ENCODE data around the gene TP53RK. TPM values are rescaled to one million over a fixed set of nuclear protein-coding genes. Genes with fewer than 3 reads are reported as not detected.
"Not testable (repeated sequence)": the region's sequence is repeated elsewhere in the genome, so short reads cannot be mapped to it uniquely, and the experiment has no call there.

Gene TP53RK
- total RNA-seq, 1 donor from 2014 or later, result 9.9 TPM

DNA sequence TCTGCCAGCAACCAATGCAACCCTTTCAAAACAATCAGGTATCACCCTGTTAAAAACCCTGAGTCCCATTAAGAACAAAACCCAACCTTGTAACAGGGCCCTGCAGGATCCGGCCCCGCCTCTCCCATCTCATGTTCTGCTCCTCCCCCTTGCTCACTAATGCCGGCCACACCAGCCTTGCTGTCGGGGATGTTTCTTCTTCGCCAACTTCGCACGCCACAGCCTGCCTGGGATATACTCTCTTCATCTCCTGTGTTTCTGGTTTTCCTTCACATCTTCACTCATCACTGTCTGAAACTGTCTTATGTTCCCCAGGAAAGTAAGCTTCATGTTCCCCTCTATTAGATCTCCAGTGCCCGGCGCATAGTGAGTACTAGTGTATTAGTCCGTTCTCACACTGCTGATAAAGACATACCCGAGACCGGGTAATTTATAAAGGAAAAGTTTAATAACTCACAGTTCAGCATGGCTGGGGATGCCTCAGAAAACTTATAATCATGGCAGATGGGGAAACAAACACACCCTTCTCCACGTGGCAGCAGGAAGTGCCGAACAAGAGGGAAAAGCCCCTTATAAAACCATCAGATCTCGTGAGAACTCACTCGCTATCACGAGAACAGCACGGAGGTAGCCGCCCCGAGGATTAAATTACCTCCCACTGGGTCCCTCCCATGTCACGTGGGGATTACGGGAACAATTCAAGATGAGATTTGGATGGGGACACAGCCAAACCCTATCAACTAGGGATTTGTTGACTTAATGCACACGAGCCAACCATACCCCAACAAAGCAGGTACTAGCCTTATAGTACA is 5.1 kb downstream of the TP53RK start:
- no peak for DNase-seq (ENCODE audit: low spot score)

DNA sequence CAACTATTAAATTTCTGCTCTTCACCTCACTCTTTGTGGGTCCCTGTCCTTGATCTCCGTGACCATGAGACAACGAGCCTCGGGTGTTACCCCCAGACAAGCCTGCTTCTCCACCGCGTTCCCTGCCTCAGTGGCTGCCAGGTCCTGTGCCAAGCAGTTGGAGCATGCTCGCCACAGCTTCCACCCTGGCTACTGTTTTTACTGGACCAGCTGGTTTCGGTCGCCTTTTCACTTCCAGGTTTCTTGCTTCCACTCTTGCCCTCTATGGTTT is 5.6 kb downstream of the TP53RK start:
- no peak for DNase-seq (ENCODE audit: low spot score)

DNA sequence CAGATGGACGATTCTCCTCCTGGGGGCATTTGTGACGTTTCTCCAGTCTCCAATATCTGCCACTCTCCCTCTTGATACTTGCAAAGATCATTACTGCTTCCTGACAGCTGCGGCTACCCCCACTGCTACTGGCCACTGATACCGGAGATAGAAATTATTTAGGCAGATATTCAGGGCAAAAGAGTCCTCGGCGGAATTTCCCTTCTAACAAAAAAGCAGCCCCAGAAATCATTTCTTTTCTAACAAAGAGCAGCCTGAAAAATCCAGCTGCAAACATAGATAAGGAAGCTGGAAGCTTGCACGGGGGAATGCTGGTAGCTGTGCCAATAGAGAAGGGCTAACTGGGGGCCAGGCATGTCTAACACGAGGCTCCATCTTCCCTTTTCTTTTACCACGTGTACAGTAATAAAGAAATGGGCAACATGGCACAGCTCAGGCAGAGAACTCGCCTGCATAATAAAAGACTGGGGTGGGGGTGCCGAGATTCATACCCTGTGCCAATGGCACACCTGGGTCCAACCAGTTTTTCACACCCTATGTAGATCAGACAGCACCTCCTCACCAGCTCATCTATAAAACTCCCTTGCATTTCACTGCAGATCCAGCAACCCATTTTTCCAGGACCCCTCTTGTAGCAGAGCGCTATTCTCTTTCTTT is 6.1 kb downstream of the TP53RK start:
- no peak for DNase-seq (ENCODE audit: low spot score)

DNA sequence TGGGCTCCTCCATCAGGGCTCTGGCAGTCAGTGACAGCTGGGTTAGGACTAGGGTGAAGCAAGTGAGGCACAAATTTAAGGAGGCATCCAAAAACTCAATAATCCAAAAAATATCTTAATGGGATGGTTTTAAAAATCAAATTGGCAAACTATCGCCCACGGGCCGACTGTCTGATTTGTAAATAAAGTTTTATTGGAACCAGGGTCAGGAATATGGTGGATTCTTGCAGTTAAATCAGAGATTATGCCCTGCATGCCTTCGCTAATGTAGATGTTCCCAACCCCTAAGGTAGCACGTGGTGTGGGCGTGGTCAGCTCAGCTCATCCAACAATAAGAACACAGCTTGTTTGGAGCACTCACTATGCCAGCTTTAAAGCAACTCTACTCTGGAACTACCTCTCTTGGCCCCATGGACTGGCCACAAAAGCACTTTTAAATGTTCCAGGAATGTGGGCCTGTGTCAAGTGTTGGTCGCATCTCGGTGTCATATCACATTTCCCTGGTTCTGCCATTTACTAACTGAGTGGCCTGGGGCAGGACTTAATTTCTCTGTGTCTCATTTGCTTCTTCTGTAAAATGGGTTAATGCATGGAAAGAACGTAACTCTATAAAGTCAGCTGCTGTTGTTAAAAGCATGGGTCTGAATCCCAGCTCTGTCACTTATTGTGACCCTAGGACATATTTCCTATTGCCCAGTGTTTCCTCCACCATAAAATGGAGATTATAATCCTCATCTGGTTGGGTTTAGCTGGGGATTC is 7.0 kb downstream of the TP53RK start:
- no peak for DNase-seq (ENCODE audit: low spot score)

DNA sequence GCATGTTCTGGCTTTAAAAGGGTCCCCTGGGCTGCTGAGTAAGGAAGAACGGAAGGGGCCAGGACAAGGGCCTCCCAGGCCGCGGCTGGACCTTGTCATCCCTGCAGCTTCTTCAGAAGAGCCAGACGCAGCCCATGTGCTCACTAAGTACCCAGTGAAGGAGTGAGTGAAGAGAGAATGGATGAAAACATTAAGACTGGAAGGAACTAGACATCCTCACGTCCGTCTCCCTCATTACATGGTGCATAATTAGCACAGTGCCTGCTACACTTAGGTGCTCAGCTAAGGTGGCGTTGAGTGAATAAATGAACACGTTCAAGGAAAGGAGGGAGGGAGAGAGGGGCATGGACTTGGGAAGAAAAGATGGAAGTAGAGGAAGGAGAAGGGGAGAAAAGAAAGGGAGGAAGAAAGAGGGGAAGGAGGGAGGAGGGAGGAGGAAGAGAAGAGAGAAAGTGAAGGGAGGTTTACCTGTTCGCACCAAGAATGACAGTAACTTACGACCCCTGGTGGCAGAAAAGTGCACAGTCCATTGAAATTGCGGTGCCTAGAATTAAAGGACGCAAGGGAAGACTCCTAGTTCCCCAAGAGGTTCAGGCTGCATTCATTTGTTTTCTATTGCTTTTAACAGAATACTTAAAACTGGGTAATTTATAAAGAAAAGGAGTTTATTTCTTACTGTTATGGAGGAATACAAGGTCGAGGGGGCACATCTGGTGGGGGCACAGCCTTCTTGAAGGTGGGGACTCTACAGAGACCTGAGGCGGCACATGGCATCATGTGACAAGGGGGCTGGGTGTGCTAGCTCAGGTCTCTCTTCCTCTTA is 8.0 kb downstream of the TP53RK start:
- no peak for DNase-seq (ENCODE audit: low spot score)

DNA sequence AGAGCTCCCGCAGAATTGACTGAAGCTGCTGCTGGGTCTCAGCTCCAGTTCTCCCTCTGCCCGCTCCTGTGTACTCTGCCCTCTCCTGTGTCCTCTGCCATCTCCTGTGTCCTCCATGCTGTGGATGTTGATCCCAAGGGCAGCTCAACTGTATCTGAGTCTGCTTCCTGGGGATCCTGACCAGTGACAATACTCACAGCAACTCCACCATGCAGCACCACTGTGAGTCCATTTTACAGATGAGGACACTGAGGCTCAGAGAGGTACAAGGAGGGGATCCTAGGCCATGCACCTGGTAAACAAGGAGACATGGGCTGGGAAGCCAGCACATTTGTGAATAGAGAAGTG is 8.6 kb downstream of the TP53RK start:
- no peak for DNase-seq (ENCODE audit: low spot score)

DNA sequence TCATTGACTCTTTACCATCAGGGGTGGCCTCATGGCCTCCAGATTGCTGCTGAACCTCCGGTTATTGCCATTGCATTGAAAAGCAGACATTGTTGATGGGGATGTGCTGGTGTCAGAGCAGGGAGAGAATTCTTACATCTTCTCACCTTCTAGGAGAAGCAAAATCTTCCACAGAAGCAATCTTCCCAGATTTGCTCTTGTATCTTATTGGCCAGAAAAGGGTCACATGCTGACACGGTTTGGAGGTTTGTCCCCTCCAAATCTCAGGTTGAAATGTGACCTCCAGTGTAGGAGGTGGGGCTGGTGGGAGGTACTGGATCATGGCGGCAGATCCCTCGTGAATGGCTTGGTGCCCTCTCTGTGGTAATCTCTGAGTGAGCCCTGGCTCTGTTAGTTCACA is 10.7 kb downstream of the TP53RK start:
- DNase-seq (ENCODE audit: low spot score), result no peak

DNA sequence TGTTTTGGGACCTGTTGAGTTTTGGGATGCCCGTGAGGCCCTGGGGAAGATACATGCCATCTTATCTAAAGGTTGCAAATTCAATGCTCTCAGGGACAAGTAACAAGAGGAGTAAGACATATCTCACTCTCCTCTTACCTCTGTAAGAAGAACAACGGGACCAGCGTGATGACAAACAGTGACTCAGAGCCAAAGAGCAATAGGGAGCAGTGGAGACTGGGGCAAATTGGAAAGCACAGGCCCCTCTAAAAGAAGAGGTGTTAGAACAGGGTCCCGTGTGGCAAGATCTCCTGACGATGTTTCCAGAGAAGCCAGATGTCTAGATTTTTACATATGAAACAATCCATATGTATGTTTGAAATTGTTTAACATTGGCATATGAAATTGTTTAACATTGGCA is 11.6 kb downstream of the TP53RK start:
- DNase-seq (ENCODE audit: low spot score), result no peak

DNA sequence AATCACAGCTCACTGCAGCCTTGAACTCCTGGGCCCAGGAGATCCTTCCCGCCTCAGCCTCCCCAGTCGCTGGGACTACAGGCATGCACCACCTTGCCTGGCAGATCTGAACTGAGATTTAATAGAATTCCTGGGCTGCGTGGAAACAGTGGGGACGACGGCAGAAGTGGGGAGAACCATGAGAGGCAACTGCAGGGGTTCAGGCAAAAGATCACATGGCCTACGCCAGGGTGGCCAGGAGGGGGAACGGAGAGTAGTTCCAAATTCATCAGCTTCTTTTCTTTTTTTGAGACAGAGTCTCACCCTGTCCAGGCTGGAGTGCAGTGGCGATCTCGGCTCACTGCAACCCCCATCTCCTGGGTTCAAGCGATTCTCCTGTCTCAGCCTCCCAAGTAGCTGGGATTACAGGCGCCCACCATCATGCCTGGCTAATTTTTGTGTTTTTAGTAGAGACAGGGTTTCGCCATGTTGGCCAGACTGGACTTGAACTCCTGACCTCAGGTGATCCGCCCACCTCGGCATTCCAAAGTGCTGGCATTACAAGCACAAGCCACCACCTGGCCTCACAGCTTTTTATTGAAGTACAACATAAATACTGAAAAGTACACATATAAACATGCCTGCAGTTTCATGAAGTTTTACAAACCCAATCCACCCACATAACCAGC is 12.5 kb downstream of the TP53RK start:
- not testable (repeated sequence) for DNase-seq (ENCODE audit: low spot score)

DNA sequence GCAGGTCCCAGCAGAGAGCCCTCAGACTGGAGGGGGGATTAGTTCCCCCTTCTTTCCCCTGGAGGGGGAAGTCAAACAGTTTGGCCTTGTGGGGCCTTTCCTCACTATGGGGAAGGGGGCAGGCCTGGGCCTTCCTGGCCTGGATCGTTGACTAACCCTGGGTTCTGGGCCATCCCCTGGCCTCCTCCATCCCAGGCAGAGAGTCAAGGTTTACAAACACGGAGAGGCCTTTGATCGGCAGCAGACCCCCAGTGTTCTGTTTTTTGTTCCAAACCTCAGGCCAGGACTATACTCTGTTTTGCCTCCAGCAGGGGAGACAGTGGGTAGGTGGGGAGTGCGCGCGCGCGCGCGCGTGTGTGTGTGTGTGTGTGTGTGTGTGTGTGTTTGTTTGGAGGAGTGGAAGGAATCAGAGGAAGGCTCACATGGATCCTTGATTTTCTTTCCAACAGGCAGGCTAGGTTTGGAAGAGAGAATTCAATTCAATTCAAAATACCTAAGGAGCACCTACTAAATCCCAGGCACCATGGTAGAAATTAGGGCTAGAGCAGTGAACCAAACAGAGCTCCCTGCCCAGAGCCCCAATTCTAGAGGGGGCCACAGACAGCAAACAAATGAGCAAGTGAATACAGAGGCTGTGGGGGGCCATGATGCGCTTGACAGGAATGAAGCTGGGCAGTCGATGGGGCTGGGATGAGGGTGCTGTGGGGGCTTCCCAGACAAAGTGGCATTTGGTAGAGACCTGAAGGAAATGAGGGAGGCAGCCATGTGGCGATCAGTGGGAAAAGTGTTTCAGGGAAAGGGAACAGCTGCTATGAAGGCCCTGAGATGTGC is 14.8 kb downstream of the TP53RK start:
- DNase-seq (ENCODE audit: low spot score), result no peak

DNA sequence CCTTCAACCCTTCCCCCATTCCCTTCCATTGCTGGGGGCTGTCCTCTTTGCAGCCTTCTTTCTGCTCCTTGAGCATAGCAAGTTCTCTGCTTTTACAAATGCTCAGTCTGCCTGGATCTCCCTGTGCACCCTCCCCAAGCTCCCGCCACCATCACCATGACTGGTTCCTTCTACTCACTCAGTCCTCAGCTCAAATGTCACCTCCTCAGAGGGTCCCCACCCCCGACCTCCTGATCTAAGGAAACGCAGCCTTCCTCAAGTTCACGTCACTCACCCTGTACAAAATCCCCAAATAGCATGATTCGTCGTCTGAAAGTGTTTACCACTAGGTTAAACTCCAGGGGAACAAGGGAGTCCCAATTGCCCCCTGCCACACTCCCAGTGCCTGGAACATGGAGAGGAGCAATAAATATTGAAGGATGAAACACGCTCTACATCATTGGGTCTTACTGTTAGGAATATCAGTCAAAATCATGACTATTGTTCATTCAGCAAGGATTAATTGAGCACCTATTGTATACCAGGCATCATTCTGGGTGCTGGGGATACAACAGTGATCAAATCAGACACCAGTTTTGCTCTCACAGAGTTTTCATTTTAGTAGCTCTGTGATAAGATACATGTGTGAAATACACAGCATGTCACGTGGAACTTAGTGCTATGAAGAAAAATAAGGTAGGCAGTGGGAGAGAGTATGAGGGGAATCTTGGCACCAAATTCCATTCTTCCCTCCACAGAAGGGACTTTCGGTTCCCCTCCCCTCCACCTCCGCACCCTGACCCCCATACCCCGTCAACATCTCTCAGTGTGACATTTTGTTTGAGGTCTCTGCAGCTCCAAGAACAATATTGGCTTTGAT is 15.6 kb downstream of the TP53RK start:
- DNase-seq (ENCODE audit: low spot score), result no peak

DNA sequence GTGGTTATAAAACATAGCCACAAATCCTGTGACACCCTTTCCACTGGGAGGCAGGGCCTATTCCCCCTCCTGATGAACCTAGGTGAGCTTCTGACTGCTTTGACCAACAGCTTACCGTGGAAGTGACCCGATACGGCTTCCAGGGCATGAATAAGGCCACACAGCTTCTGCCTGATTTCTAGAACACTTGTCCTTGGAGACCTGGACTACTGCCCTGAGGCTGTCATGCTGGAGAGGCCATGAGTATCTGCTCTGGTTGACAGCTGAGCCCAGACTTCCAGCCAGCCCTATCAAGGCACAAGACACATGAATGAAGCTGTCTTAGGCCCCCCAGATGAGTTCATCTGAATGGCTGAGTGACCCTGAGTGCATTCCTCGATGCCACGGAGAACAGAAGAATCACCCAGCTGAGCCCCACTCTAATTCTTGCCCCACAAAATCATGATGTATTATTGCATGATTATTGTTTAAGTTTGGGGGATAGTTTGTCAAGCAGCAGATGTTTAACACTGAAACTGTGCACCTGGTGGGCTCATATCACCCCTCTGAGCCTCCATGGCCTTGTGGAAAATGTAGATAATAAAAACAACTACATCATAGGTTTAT is 16.6 kb downstream of the TP53RK start:
- no peak for DNase-seq (ENCODE audit: low spot score)

DNA sequence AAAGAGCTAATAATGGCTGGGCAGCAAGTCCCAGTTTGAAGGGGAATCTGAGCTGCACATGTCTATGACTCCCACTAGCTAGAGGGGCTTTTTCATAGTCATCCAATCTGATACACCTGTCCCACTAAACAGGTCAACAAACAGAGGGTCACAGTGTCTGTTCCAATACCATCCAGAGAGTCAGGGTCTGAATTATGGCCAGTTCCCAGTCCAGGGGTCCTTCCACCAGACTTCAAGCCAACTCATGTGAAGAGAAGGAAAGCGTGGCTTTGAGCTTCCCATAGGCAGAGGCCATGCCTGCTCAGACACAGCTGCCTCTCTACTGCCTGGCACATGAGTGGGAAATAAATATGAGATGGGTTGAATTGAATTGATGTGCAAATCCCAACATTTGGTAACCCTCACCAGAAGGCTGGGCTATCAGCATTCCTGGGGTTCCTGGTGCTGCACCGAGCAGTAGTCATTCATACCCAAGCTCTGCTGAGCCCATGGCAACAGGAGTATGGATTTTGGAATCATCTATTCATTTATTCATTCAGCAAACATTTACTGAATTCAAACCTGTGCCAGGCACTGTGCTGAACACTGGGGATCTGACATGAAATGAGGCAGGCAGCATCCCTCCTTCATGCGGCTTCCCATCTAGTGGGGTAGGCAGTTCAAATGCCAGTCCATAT is 17.2 kb downstream of the TP53RK start:
- DNase-seq (ENCODE audit: low spot score), result no peak

DNA sequence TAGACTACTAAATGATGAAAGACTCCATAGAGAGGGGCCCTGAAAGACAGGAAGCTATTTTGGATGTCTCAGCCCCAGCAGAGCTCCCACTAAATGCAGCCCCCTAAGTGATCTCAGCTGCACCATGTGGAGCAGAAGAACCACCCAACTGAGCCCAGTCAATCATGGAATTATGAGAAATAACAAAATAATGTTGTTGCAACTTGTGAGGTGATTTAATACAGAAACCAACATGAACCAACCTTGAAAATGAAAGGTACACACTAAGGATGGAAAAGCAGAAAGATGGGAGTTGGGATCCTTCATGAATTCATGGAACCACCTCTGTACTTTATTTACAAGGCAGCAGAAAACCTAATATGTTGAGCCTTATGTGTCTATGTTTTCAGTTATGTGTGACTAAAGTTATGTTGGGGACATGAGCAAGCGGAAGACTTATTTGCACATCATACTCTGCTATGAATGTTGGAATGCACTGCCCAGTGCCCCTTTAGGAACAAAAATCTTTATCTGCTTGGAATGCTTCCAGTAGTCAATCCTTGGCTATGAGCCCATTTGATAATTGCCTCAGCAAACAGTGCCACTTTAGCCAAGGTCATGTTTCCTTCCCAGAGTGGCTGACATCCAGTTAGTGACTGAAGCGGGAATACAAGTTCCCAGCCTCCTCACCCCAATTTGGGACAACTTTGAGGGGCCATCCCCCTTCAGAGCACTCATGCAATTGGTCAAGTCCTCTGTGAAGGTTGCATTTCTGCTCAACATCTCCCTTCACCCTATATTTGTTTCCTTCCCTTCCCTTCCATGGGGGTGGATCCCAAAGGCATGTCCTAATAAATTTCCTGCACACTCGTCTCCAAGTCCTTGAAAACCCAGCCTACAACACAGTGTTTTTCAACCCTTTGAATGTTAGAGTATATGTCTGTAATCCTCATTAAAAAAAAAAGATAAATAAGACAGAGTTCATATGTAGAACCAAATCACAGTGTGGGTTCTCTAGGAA is 18.4 kb downstream of the TP53RK start:
- no peak for DNase-seq (ENCODE audit: low spot score)

DNA sequence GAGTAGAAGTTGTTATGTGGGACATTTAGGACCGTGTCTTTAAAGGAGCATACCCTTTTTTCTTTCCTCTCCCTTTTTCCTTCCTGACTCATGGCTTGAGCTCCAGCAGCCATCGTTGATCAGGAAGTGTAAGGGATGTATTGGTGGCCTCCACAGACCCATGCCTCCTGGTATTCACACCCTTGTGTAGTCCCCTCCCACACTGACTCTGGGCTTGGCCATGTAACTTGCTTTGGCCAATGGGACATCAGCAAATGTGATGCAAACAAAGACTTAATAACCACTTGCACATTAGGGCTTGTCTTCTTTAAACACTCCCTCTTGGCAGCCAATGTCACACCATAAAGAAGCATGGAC is 19.0 kb downstream of the TP53RK start:
- DNase-seq (ENCODE audit: low spot score), result no peak

DNA sequence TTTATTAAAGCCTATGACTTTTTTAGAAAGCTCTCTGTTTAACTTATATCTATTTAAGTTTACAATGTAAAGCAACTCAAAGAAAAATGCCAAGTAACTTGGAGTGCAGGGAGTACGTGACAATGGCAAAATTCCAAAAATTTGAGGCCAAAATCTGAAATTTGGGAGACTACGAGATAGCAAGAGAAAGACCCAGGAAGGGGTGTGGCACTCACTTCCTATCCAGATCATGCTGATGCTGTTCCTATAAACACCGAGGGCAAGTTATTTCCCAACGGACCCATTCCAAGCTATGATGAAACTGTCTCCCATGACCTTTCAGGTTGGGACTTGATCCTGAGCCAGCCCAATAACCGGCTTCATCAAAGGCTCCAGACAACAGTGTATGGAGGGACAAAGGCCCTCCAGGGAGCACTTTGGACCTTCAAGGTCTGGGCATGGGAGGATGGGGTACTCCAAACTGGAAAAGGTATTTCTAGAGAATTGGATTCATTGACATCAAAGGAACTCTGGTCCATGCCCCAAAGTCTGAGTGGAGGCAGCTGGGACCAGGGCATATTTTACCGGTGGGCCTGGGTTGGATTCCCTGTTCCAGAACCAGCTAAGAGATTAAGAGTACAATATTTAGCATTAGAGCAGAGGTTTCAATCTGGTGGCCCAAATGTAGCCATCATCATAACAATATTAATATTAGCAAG is 22.3 kb downstream of the TP53RK start:
- DNase-seq (ENCODE audit: low spot score), result no peak

All from mesenteric fat pad (tissue), 1 donor.